Lower leg skin (tissue), 3 donors: ENCODE results near the gene CDC34.

Experiments used
- POLR2A ChIP-seq, 2 donors: fragments of 450-650 bp; IDR thresholded peaks; one replicate each; pipeline ENCODE4 v1.6.1; 2016 to 2017; ENCODE audit warnings: antibody characterized with exemption in 2 of 2, mild to moderate bottlenecking in 1 of 2, moderate library complexity in 1 of 2
- TF ChIP-seq, protein P1 (sequence below), 3 donors: fragments of 450-650 bp; IDR thresholded peaks; one replicate each; pipeline ENCODE4 v1.5.1; 2016; ENCODE audit warnings: antibody characterized with exemption in 3 of 3, mild to moderate bottlenecking in 3 of 3, moderate library complexity in 2 of 3

GRCh38 chr19:555474-555808 is 23.9 kb downstream of the CDC34 start:
- TF ChIP-seq, protein P1, sequence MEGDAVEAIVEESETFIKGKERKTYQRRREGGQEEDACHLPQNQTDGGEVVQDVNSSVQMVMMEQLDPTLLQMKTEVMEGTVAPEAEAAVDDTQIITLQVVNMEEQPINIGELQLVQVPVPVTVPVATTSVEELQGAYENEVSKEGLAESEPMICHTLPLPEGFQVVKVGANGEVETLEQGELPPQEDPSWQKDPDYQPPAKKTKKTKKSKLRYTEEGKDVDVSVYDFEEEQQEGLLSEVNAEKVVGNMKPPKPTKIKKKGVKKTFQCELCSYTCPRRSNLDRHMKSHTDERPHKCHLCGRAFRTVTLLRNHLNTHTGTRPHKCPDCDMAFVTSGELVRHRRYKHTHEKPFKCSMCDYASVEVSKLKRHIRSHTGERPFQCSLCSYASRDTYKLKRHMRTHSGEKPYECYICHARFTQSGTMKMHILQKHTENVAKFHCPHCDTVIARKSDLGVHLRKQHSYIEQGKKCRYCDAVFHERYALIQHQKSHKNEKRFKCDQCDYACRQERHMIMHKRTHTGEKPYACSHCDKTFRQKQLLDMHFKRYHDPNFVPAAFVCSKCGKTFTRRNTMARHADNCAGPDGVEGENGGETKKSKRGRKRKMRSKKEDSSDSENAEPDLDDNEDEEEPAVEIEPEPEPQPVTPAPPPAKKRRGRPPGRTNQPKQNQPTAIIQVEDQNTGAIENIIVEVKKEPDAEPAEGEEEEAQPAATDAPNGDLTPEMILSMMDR (IDR thresholded peaks at IDR 0.05), result no peak
- no peak for TF ChIP-seq POLR2A (IDR thresholded peaks at IDR 0.05)
